HG02759 (cell line): ENCODE results near the gene MRPS27.

Source experiments
- ATAC-seq: cut with Tn5 transposase; IDR thresholded peaks from one replicate; pipeline ENCODE4 v1.9.1; 2021; ENCODE audit warnings: mild to moderate bottlenecking, moderate library complexity; ENCODE audit not compliant: unreplicated experiment

MRPS27 gene

GRCh38 chr5:72206994-72207393, 113.0 kb downstream of the MRPS27 start:
- no peak for ATAC-seq

GRCh38 chr5:72206160-72206559, 113.9 kb downstream of the MRPS27 start:
- no peak for ATAC-seq

- no peak for ATAC-seq
Observed at GRCh38 chr5:72205431-72206009, 114.5 kb downstream of the MRPS27 start.

- ATAC-seq, result no peak
Observed at GRCh38 chr5:72204946-72205345, 115.1 kb downstream of the MRPS27 start.

- no peak for ATAC-seq
Observed at GRCh38 chr5:72203251-72203845, 116.7 kb downstream of the MRPS27 start.

- ATAC-seq, result no peak
Observed at GRCh38 chr5:72202331-72202825, 117.7 kb downstream of the MRPS27 start.

GRCh38 chr5:72199681-72200080, 120.4 kb downstream of the MRPS27 start:
- ATAC-seq, result no peak

- ATAC-seq, result no peak
Observed at GRCh38 chr5:72197393-72197792, 122.6 kb downstream of the MRPS27 start.

GRCh38 chr5:72195581-72195980, 124.5 kb downstream of the MRPS27 start:
- no peak for ATAC-seq

- peak; percentile 79 for ATAC-seq
Observed at GRCh38 chr5:72194846-72195245, 125.2 kb downstream of the MRPS27 start.

GRCh38 chr5:72191404-72191803, 128.6 kb downstream of the MRPS27 start:
- no peak for ATAC-seq

GRCh38 chr5:72189146-72189545, 130.9 kb downstream of the MRPS27 start:
- no peak for ATAC-seq

- ATAC-seq, result no peak
Observed at GRCh38 chr5:72188166-72188565, 131.9 kb downstream of the MRPS27 start.

GRCh38 chr5:72187388-72188075, 132.5 kb downstream of the MRPS27 start:
- no peak for ATAC-seq

- ATAC-seq, result no peak
Observed at GRCh38 chr5:72185496-72186329, 134.3 kb downstream of the MRPS27 start.

GRCh38 chr5:72184408-72184807, 135.6 kb downstream of the MRPS27 start:
- ATAC-seq, result no peak

GRCh38 chr5:72183101-72183520, 136.9 kb downstream of the MRPS27 start:
- no peak for ATAC-seq

GRCh38 chr5:72182686-72183085, 137.4 kb downstream of the MRPS27 start:
- ATAC-seq, result no peak

GRCh38 chr5:72180925-72181324, 139.1 kb downstream of the MRPS27 start:
- ATAC-seq, result no peak

- no peak for ATAC-seq
Observed at GRCh38 chr5:72179816-72180440, 140.1 kb downstream of the MRPS27 start.
